Left ventricle myocardium inferior (tissue), 1 donor: ENCODE measurements around the gene SLC25A25. TPM values are rescaled to one million over a fixed set of nuclear protein-coding genes. Genes with fewer than 3 reads are reported as not detected.

ENCODE experiments used
- DNase-seq: peaks from one replicate; pipeline ENCODE4 v3.0.0-alpha.2; 2020
- H3K27ac ChIP-seq: fragments of 200-600 bp; replicated peaks from 2 replicates; pipeline ENCODE4 v1.8.0; 2021
- H3K27me3 ChIP-seq: fragments of 200-600 bp; 2 replicates; pipeline ENCODE4 v1.8.0; 2021; ENCODE audit warnings: low read depth
- H3K36me3 ChIP-seq: fragments of 200-600 bp; 2 replicates; pipeline ENCODE4 v1.8.0; 2021
- H3K4me1 ChIP-seq: fragments of 200-600 bp; 2 replicates; pipeline ENCODE4 v1.8.0; 2021
- H3K4me3 ChIP-seq: fragments of 200-600 bp; 2 replicates; pipeline ENCODE4 v1.8.0; 2021; ENCODE audit warnings: mild to moderate bottlenecking, moderate library complexity
- H3K9me3 ChIP-seq: fragments of 200-600 bp; replicated peaks from 2 replicates; pipeline ENCODE4 v1.8.0; 2021
- CTCF ChIP-seq: fragments of 200-600 bp; IDR thresholded peaks from 2 replicates; pipeline ENCODE4 v1.8.0; 2021; ENCODE audit warnings: antibody characterized with exemption, mild to moderate bottlenecking, borderline replicate concordance
- intact Hi-C: fragments of 100-400 bp; cut with micrococcal nuclease; formaldehyde crosslinking; loops from one replicate; pipeline ENCODE4 v1.11.0; 2022
- total RNA-seq: library from RNA; stranded (reverse); fragmentation: NEBNext Ultra II Directional; extraction: Animal tissue kit (Norgen Biotek cat#: 25700); gene quantifications from one replicate; pipeline ENCODE4 v1.2.1, GENCODE V29; 2021
- donor health status: DM: no; HTN: yes; CAD: no; lungs with severe emphysema.

The SLC25A25 gene
- total RNA-seq, 1 donor from 2014 or later = 5.4 TPM

GRCh38 chr9:128136816-128137793 lies 69.1 kb downstream of the SLC25A25 start:
- DNase-seq = no peak

GRCh38 chr9:128138001-128138400 lies 70.0 kb downstream of the SLC25A25 start:
- H3K27ac ChIP-seq = no peak overlapping the region
- H3K36me3 ChIP-seq = no peaks in the 10 kb centered on the region
- H3K4me3 ChIP-seq = no peak overlapping the region
- H3K9me3 ChIP-seq = no peaks in the 10 kb centered on the region
- no peak for TF ChIP-seq CTCF
- no peaks in the 10 kb centered on the region for H3K27me3 ChIP-seq
- intact Hi-C loops = no loop called here
- peaks cover 6% of the 10 kb centered on the region for H3K4me1 ChIP-seq
- no peak for DNase-seq

More at GRCh38 chr9:128136816-128137793, 69.1 kb downstream of the SLC25A25 start:
- Histone ChIP-seq H3K27ac (no peak overlapping the region), H3K36me3 (no peaks in the 10 kb centered on the region), H3K27me3 (no peaks in the 10 kb centered on the region), H3K9me3 (no peaks in the 10 kb centered on the region), H3K4me3 (no peak overlapping the region), H3K4me1 (peaks cover 5% of the 10 kb centered on the region)
- TF ChIP-seq CTCF = no peak
- intact Hi-C loops = no loop called here

- no peak for TF ChIP-seq CTCF
- H3K4me1 ChIP-seq = peaks cover 14% of the 10 kb centered on the region
- no peaks in the 10 kb centered on the region for H3K27me3 ChIP-seq
- H3K4me3 ChIP-seq = no peak overlapping the region
- no peaks in the 10 kb centered on the region for H3K36me3 ChIP-seq
- H3K9me3 ChIP-seq = no peaks in the 10 kb centered on the region
- no peak for DNase-seq
- no peak overlapping the region for H3K27ac ChIP-seq
- intact Hi-C loops = no loop called here
Observed at GRCh38 chr9:128139621-128140020, 71.6 kb downstream of the SLC25A25 start.

GRCh38 chr9:128141604-128142003 lies 73.6 kb downstream of the SLC25A25 start:
- Histone ChIP-seq H3K4me3 (no peak overlapping the region), H3K9me3 (no peaks in the 10 kb centered on the region), H3K36me3 (no peaks in the 10 kb centered on the region), H3K27ac (peak overlapping the region; percentile 59), H3K27me3 (no peaks in the 10 kb centered on the region), H3K4me1 (peaks cover 14% of the 10 kb centered on the region)
- no peak for DNase-seq
- intact Hi-C loops = no loop called here
- no peak for TF ChIP-seq CTCF

- Histone ChIP-seq H3K4me3 (no peak overlapping the region), H3K36me3 (no peaks in the 10 kb centered on the region), H3K4me1 (peaks cover 14% of the 10 kb centered on the region), H3K27me3 (no peaks in the 10 kb centered on the region), H3K9me3 (no peaks in the 10 kb centered on the region), H3K27ac (peak overlapping the region; percentile 68)
- no peak for TF ChIP-seq CTCF
- no peak for DNase-seq
- intact Hi-C loops = no loop called here
Observed at GRCh38 chr9:128142061-128142460, 74.0 kb downstream of the SLC25A25 start.
